Renal cortical epithelial cell (primary cell): Measurements from ENCODE around the gene ANO10. TPM values are rescaled to one million over a fixed set of nuclear protein-coding genes. Genes with fewer than 3 reads are reported as not detected.

Experiments
- DNase-seq: peaks from one replicate; pipeline ENCODE4 v3.0.0-alpha.2; 2011; ENCODE audit warnings: low read depth
- total RNA-seq: library from RNA; depleted of rRNA; stranded (reverse); fragments of >200 nt; gene quantifications from 2 replicates; pipeline ENCODE4 v1.2.3, GENCODE V29; 2014

The ANO10 gene
- total RNA-seq, 1 donor from 2014 or later = 78.2 TPM

GRCh38 chr3:43316783-43317460 is 304.9 kb downstream of the ANO10 start:
- DNase-seq = peak; percentile 91

Other genes with a start within 250 kb of the ANO10 start
- gene ABHD5, start 68.9 kb upstream of the ANO10 start, total RNA-seq = 34.6 and 39.9 TPM in 2 replicates